DND-41 (cell line): ENCODE measurements around the gene MYBBP1A.

Experiments used
- EZH2 ChIP-seq: IDR thresholded peaks from 3 replicates; pipeline ENCODE4 v1.6.1; 2012; ENCODE audit warnings: borderline replicate concordance, low read depth, mild to moderate bottlenecking, moderate library complexity, low read length, inconsistent platforms; ENCODE audit not compliant: severe bottlenecking
- TF ChIP-seq, protein P1 (sequence below): IDR thresholded peaks from 2 replicates; pipeline ENCODE4 v1.5.1; 2012; ENCODE audit warnings: borderline replicate concordance, low read length, moderate library complexity, mild to moderate bottlenecking; ENCODE audit not compliant: poor library complexity, severe bottlenecking; ENCODE audit errors: extremely low read depth

DNA sequence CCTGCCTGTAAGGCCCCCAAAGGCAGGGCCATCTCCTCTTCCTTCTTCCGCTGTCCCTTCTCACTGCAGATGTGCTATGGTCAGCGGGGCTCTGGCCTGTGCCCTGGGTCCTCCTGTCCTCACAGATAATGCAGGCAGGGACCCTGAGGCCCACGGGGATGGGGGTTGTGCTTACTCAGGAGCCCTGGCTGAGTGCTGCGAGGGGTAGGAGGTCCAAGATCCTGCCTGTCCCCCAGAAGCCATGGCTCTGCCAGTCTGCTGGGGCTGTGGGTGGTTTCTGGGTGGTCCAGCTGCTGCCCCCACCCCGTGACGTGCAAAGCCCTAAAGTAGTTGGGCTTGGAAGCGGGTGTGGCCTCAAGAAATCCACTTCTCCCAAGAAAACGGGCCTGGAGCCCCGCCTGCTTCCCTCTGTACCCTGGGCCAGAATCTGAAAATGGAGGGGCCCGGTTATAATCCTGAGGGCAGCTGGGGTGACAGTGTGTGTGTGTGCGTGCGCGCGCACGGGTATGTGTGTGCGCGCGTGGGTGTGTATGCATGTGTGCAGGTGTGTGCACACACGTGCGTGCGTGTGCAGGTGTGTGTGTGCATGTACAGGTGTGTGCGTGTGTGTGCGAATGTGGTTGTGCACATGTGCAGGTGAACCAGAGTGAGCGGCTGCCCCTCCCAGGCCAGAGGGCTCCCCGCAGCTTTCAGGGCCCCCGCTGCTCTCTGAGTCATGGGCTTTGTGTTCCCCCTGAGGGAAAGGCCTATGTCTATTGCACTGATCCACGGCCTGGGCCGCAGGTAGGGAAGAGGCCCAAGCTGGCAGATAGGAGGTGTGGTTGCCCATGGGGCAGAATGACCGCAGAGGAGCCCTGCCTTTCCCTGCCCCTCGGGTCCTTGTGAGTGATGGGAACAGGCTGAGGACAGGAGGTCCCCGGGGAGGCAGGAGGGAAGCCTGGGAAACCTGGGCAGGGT, 42.8 kb downstream of the MYBBP1A start:
- TF ChIP-seq, protein P1, sequence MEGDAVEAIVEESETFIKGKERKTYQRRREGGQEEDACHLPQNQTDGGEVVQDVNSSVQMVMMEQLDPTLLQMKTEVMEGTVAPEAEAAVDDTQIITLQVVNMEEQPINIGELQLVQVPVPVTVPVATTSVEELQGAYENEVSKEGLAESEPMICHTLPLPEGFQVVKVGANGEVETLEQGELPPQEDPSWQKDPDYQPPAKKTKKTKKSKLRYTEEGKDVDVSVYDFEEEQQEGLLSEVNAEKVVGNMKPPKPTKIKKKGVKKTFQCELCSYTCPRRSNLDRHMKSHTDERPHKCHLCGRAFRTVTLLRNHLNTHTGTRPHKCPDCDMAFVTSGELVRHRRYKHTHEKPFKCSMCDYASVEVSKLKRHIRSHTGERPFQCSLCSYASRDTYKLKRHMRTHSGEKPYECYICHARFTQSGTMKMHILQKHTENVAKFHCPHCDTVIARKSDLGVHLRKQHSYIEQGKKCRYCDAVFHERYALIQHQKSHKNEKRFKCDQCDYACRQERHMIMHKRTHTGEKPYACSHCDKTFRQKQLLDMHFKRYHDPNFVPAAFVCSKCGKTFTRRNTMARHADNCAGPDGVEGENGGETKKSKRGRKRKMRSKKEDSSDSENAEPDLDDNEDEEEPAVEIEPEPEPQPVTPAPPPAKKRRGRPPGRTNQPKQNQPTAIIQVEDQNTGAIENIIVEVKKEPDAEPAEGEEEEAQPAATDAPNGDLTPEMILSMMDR, result no peak
- no peak for TF ChIP-seq EZH2
